ENCODE measurements around the gene SERPINA6. TPM values are rescaled to one million over a fixed set of nuclear protein-coding genes. Genes with fewer than 3 reads are reported as not detected.

SERPINA6 gene
- total RNA-seq, 1 donor from 2014 or later: not detected

DNA sequence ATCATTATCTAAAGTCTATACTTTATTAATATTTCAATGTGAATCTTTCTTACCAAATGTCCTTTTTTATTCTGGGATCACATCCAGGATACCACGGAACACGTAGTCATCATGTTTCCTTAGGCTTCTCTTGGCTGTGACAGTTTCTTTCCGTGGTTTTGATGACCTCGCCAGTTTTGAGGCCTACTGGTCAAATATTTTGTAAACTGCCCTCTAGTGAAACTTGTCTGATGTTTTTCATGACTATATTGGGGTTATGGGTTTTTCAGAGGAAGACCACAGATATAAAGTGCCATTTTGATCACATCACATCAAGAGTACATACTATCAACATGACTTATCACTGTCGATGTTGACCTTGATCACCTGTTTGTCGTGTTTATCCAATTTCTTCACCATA, 14.1 kb upstream of the SERPINA6 start:
- H3K27me3 ChIP-seq (ENCODE audit: low read depth): peaks cover 15% of the 10 kb centered on the region
- no peak overlapping the region for H3K27ac ChIP-seq (replicated peaks)
- H3K9me3 ChIP-seq (replicated peaks): no peaks in the 10 kb centered on the region
- H3K4me1 ChIP-seq: peaks cover 7% of the 10 kb centered on the region
- no peaks in the 10 kb centered on the region for H3K36me3 ChIP-seq
- DNase-seq: no peak
- TF ChIP-seq, protein P1, sequence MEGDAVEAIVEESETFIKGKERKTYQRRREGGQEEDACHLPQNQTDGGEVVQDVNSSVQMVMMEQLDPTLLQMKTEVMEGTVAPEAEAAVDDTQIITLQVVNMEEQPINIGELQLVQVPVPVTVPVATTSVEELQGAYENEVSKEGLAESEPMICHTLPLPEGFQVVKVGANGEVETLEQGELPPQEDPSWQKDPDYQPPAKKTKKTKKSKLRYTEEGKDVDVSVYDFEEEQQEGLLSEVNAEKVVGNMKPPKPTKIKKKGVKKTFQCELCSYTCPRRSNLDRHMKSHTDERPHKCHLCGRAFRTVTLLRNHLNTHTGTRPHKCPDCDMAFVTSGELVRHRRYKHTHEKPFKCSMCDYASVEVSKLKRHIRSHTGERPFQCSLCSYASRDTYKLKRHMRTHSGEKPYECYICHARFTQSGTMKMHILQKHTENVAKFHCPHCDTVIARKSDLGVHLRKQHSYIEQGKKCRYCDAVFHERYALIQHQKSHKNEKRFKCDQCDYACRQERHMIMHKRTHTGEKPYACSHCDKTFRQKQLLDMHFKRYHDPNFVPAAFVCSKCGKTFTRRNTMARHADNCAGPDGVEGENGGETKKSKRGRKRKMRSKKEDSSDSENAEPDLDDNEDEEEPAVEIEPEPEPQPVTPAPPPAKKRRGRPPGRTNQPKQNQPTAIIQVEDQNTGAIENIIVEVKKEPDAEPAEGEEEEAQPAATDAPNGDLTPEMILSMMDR (IDR thresholded peaks at IDR 0.05; ENCODE audit: borderline replicate concordance): no peak
- no peak overlapping the region for H3K4me3 ChIP-seq
- intact Hi-C loops (cut with micrococcal nuclease): no loop called here

DNA sequence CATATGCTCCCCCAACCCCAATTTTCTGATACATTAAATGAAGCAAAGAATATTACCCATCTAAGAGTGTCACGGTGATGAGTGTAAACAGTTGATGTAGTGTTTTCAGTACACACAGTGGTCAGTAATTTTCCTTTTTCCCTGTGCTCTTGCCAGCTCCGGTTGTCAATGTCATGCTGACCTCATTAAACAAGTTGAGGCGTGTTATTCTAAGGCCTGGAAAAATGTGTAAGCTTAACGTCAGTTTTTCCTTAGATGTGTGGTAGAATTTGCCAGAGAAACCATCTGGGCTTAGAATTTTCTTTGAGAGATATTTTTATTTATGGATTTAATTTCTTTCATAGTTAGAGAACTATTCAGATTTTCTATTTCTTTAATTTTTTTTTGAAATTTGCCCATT, 11.7 kb upstream of the SERPINA6 start:
- Histone ChIP-seq H3K4me1 (no peaks in the 10 kb centered on the region), H3K9me3 (replicated peaks) (no peaks in the 10 kb centered on the region), H3K27ac (replicated peaks) (no peak overlapping the region), H3K36me3 (no peaks in the 10 kb centered on the region), H3K27me3 (ENCODE audit: low read depth) (peaks cover 33% of the 10 kb centered on the region), H3K4me3 (no peak overlapping the region)
- TF ChIP-seq, protein P1 (IDR thresholded peaks at IDR 0.05; ENCODE audit: borderline replicate concordance): no peak
- intact Hi-C loops (cut with micrococcal nuclease): no loop called here
- no peak for DNase-seq

DNA sequence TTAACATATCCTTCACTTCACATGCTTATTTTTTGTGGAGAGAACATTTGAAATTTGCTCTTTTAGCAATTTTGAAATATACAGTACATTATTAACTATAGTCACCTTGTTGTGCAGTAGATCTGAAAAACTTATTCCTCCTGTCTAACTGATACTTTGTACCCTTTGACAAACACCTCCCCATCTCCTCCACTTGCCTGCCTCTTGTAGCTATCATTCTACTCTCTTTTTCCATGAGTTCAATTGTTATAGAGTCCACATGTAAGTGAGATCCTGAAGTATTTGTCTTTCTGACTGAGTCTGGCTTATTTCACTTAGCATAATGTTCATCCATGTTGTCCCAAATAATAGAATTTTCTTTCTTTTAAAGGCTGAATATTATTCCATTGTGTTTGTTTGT, 9.5 kb upstream of the SERPINA6 start:
- Histone ChIP-seq H3K9me3 (replicated peaks) (no peaks in the 10 kb centered on the region), H3K27me3 (ENCODE audit: low read depth) (peaks cover 33% of the 10 kb centered on the region), H3K36me3 (no peaks in the 10 kb centered on the region), H3K4me3 (no peak overlapping the region), H3K4me1 (no peaks in the 10 kb centered on the region), H3K27ac (replicated peaks) (no peak overlapping the region)
- TF ChIP-seq, protein P1 (IDR thresholded peaks at IDR 0.05; ENCODE audit: borderline replicate concordance): no peak
- no peak for DNase-seq
- intact Hi-C loops (cut with micrococcal nuclease): no loop called here

DNA sequence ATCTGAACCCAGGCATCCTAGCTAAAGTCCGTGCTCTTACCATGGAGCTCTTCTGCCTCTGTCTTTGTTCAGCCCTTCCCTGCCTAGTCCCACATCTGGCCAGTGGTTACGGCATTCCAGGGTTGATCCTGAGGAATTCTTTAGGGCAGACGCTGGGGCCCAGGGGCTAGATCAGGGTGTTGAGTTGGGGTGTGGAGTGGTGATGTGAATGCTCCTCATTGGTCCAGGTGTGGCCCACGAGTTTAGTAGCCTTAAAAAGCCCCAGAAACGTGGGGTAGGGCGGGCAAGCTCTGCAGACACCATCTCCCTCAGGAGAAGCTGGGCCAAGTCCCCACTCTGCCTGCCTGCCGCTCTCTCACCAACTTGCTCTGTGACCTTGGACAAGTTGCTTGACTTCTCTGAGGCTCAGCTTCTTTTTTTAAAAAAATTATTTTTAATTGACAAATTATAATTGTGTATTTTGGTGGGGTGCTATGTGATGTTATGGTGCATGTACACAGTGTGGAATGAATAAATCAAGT, 9.0 kb upstream of the SERPINA6 start:
- no peaks in the 10 kb centered on the region for H3K4me1 ChIP-seq
- TF ChIP-seq, protein P1 (IDR thresholded peaks at IDR 0.05; ENCODE audit: borderline replicate concordance): no peak
- intact Hi-C loops (cut with micrococcal nuclease): no loop called here
- no peak for DNase-seq
- H3K36me3 ChIP-seq: no peaks in the 10 kb centered on the region
- no peak overlapping the region for H3K27ac ChIP-seq (replicated peaks)
- H3K27me3 ChIP-seq (ENCODE audit: low read depth): peaks cover 29% of the 10 kb centered on the region
- H3K4me3 ChIP-seq: no peak overlapping the region
- H3K9me3 ChIP-seq (replicated peaks): no peaks in the 10 kb centered on the region

DNA sequence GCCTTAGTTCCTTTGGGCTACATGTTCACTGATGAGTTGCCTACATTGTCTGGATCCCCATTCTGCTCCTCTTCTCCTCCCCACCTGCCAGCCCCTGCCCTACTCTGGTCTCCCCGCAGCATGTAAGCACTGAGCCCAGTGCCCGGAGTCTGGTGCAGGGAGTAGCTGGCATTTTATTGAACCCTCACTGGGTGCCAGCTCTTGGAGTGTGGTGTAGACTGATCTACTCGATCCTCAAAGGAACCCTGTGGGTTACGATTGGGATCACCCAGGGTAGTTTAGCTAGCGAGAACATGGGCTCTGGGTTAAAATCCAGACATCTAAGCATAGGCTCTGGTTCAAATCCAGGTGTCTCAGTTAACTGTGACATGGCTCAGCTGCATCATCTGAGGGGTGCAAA, 8.3 kb upstream of the SERPINA6 start:
- Histone ChIP-seq H3K27ac (replicated peaks) (no peak overlapping the region), H3K9me3 (replicated peaks) (peaks cover 3% of the 10 kb centered on the region), H3K4me1 (no peaks in the 10 kb centered on the region), H3K36me3 (no peaks in the 10 kb centered on the region), H3K27me3 (ENCODE audit: low read depth) (peaks cover 27% of the 10 kb centered on the region), H3K4me3 (no peak overlapping the region)
- intact Hi-C loops (cut with micrococcal nuclease): no loop called here
- DNase-seq: no peak
- TF ChIP-seq, protein P1 (IDR thresholded peaks at IDR 0.05; ENCODE audit: borderline replicate concordance): no peak
